HepG2 (cell line): Measurements from ENCODE around the gene AFF2.

Experiments used
- HMG20B ChIP-seq: conservative IDR thresholded peaks from 2 replicates; pipeline ENCODE4 v1.6.1; 2016; ENCODE audit warnings: missing genetic modification reagents, missing compliant biosample characterization
- NCOA1 ChIP-seq: sonication (generic); formaldehyde crosslinking; IDR thresholded peaks from 2 replicates; pipeline ENCODE4 v1.9.0; 2021; ENCODE audit warnings: missing genetic modification reagents
- TF ChIP-seq, protein P1 (sequence below): sonication (generic); formaldehyde crosslinking; IDR thresholded peaks from 2 replicates; pipeline ENCODE4 v1.8.1; 2023; ENCODE audit warnings: mild to moderate bottlenecking, moderate library complexity, missing genetic modification reagents

DNA sequence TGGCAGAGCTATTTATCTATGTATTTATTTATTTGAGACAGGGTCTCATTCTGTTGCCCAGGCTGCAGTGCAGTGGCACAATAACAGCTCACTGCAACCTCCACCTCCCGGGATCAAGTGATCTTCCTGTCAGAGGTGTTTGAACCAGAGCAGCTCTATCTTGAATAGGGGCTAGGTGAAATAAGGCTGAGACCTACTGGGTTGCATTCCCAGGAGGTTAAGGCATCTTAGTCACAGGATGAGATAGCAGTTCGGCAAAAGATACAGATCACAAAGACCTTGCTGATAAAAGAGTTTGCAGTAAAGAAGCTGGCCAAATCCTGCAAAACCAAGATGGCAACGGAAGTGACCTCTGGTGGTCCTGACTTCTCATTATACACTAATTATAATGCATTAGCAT lies 501.9 kb downstream of the AFF2 start:
- TF ChIP-seq HMG20B (CRISPR knock-in tag) (no peak), NCOA1 (CRISPR knock-in tag) (no peak)
- TF ChIP-seq, protein P1, sequence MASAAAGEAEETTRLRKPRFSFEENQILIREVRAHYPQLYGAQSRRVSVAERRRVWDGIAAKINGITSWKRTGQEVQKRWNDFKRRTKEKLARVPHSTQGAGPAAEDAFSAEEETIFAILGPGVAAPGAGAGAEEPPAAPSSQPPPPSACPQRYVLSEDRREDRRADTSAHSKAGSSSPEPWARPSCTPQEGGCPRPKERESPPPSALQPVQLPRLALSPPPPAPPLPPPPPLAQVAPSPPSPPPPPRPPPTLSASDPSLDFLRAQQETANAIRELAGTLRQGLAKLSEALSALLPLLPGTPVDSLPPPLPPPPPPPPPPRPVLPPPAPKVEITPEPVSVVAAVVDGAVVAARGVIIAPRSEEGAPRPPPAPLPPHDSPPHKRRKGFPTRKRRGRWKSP (CRISPR knock-in tag): no peak
